Tibial artery (tissue), 4 donors: ENCODE data around the gene ZRANB1.

Experiments
- DNase-seq, 2 donors: peaks; one replicate each; pipeline ENCODE4 v3.0.0-alpha.2; 2019
- H3K27ac ChIP-seq, 2 donors: fragments of 200-600 bp; sonication (generic) in 1 of 2; 1 replicate in 1 of 2; 2 replicates in 1 of 2; pipeline ENCODE4 v1.5.1; 2018 to 2019; ENCODE audit warnings: mild to moderate bottlenecking in 1 of 2
- H3K27me3 ChIP-seq, 2 donors: fragments of 200-600 bp; sonication (generic) in 1 of 2; one replicate each; pipeline versions ENCODE4 v1.5.1 to v1.6.0; 2016 to 2019
- H3K36me3 ChIP-seq, 3 donors: fragments of 200-600 bp; sonication (generic) in 2 of 3; one replicate each; pipeline ENCODE4 v1.5.1; 2016 to 2019; ENCODE audit warnings: mild to moderate bottlenecking in 2 of 3
- H3K4me1 ChIP-seq, 4 donors: fragments of 200-600 bp; sonication (generic) in 2 of 4; 1 replicate in 3 of 4; 2 replicates in 1 of 4; pipeline ENCODE4 v1.5.1; 2016 to 2019
- H3K4me3 ChIP-seq, 2 donors: fragments of 200-600 bp; sonication (generic) in 1 of 2; 1 replicate in 1 of 2; 2 replicates in 1 of 2; pipeline ENCODE4 v1.5.1; 2018 to 2019; ENCODE audit warnings: mild to moderate bottlenecking in 2 of 2
- H3K9me3 ChIP-seq, 3 donors: fragments of 200-600 bp; sonication (generic) in 1 of 3; one replicate each; pipeline ENCODE4 v1.5.1; 2016 to 2019
- CTCF ChIP-seq, 2 experiments: fragments of 200-600 bp in 1 of 2; fragments of 450-650 bp in 1 of 2; IDR thresholded peaks; one replicate each; pipeline ENCODE4 v1.5.1; 2017 to 2019; ENCODE audit warnings: antibody characterized with exemption in 2 of 2, mild to moderate bottlenecking in 1 of 2, moderate library complexity in 1 of 2
- intact Hi-C: fragments of 100-400 bp; cut with DNase I; formaldehyde crosslinking; loops from one replicate; pipeline ENCODE4 v1.15.0; 2023; ENCODE audit warnings: low total_unique reads

The ZRANB1 gene

GRCh38 chr10:125001313-125002046, 59.6 kb downstream of the ZRANB1 start:
- Histone ChIP-seq H3K27ac (peak overlapping the region; percentile 95), H3K9me3 (no peaks in the 10 kb centered on the region), H3K36me3 (peaks cover 20 to 53% (median 32%) of the 10 kb centered on the region in 3 donors), H3K27me3 (no peaks in the 10 kb centered on the region), H3K4me1 (peaks cover 0 to 86% (median 70%) of the 10 kb centered on the region in 4 donors), H3K4me3 (peak overlapping the region; percentile 45 to 49)
- intact Hi-C loops: loop anchor here (5.0 to 10.0 kb wide), 2 partner anchors 61 to 153 kb away; no protein-coding TSS in a partner anchor
- peak; percentile 23 to 73 for DNase-seq
- peak in 1 of 2 experiments; percentile 21 for TF ChIP-seq CTCF (IDR thresholded peaks at IDR 0.05)

- H3K36me3 ChIP-seq: peaks cover 14 to 48% (median 26%) of the 10 kb centered on the region in 3 donors
- no peaks in the 10 kb centered on the region for H3K9me3 ChIP-seq
- intact Hi-C loops: loop anchor here (5.0 to 10.0 kb wide), 2 partner anchors 60 to 153 kb away; no protein-coding TSS in a partner anchor
- H3K27ac ChIP-seq: peak overlapping the region; percentile 95
- H3K27me3 ChIP-seq: no peaks in the 10 kb centered on the region
- peak overlapping the region; percentile 45 to 49 for H3K4me3 ChIP-seq
- peaks cover 0 to 91% (median 75%) of the 10 kb centered on the region in 4 donors for H3K4me1 ChIP-seq
- peak in 1 of 2 donors; percentile 17 for DNase-seq
- no peak for TF ChIP-seq CTCF (IDR thresholded peaks at IDR 0.05)
These were observed 60.1 kb downstream of the ZRANB1 start for GRCh38 chr10:125002047-125002422.

GRCh38 chr10:125002423-125003145, 60.7 kb downstream of the ZRANB1 start:
- intact Hi-C loops: loop anchor here (5.0 to 10.0 kb wide), 2 partner anchors 60 to 152 kb away; no protein-coding TSS in a partner anchor
- Histone ChIP-seq H3K27ac (peak overlapping the region; percentile 95), H3K4me1 (peaks cover 0 to 94% (median 75%) of the 10 kb centered on the region in 4 donors), H3K4me3 (peak overlapping the region in 1 of 2 donors; percentile 45), H3K27me3 (no peaks in the 10 kb centered on the region), H3K9me3 (no peaks in the 10 kb centered on the region), H3K36me3 (peaks cover 9 to 42% (median 21%) of the 10 kb centered on the region in 3 donors)
- no peak for TF ChIP-seq CTCF (IDR thresholded peaks at IDR 0.05)
- DNase-seq: peak; percentile 21 to 63

GRCh38 chr10:125003146-125003900, 61.4 kb downstream of the ZRANB1 start:
- intact Hi-C loops: loop anchor here (5.0 to 10.0 kb wide), 2 partner anchors 59 to 151 kb away; no protein-coding TSS in a partner anchor
- H3K27me3 ChIP-seq: no peaks in the 10 kb centered on the region
- TF ChIP-seq CTCF (IDR thresholded peaks at IDR 0.05): no peak
- peak overlapping the region; percentile 18 to 95 for H3K27ac ChIP-seq
- no peaks in the 10 kb centered on the region for H3K9me3 ChIP-seq
- H3K4me1 ChIP-seq: peaks cover 0 to 94% (median 74%) of the 10 kb centered on the region in 4 donors
- no peak overlapping the region for H3K4me3 ChIP-seq
- DNase-seq: peak; percentile 10 to 66
- peaks cover 5 to 35% (median 17%) of the 10 kb centered on the region in 3 donors for H3K36me3 ChIP-seq

GRCh38 chr10:125003901-125004467, 62.1 kb downstream of the ZRANB1 start:
- TF ChIP-seq CTCF (IDR thresholded peaks at IDR 0.05): no peak
- intact Hi-C loops: loop anchor here (5.0 to 10.0 kb wide), 2 partner anchors 58 to 151 kb away; no protein-coding TSS in a partner anchor
- DNase-seq: peak; percentile 9 to 63
- Histone ChIP-seq H3K4me3 (no peak overlapping the region), H3K4me1 (peaks cover 0 to 91% (median 71%) of the 10 kb centered on the region in 4 donors), H3K9me3 (no peaks in the 10 kb centered on the region), H3K36me3 (peaks cover 5 to 35% (median 17%) of the 10 kb centered on the region in 3 donors), H3K27ac (peak overlapping the region; percentile 18), H3K27me3 (no peaks in the 10 kb centered on the region)
